ENCODE data around the gene BMP6. TPM values are rescaled to one million over a fixed set of nuclear protein-coding genes. Genes with fewer than 3 reads are reported as not detected.
"Not testable (repeated sequence)": the region's sequence is repeated elsewhere in the genome, so short reads cannot be mapped to it uniquely, and the experiment has no call there.

BMP6 gene
- total RNA-seq, 1 donor from 2014 or later = not detected

DNA sequence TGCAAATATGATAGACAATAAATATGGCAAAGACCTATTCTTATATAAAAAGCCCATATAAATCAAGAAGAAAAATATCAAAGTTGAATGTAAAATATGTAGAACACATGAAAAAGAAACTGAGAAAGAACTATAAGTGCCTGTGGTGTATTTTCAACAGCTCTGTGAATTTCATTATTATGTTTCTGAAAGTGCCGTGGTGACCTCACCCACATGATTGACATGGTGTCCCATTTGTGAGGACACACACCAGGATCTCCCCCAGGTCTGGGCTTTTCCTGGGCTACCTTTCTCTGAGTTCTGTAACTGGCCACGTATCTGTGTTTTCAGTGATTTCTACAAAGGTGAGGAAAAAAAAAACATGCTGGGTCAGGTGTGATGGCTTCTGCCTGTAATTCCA lies 86.7 kb downstream of the BMP6 start:
- Mint-ChIP-seq H3K4me1 (ENCODE audit: unreplicated experiment) (no peaks in the 10 kb centered on the region), H3K4me3 (ENCODE audit: unreplicated experiment) (no peak overlapping the region), H3K9me3 (ENCODE audit: unreplicated experiment) (no peaks in the 10 kb centered on the region), H3K27me3 (ENCODE audit: unreplicated experiment) (peaks cover 7% of the 10 kb centered on the region), H3K27ac (ENCODE audit: unreplicated experiment) (no peak overlapping the region), H3K36me3 (ENCODE audit: unreplicated experiment) (no peaks in the 10 kb centered on the region)
- DNase-seq (ENCODE audit: extremely low spot score, unreplicated experiment) = no peak
- TF ChIP-seq, protein P1, sequence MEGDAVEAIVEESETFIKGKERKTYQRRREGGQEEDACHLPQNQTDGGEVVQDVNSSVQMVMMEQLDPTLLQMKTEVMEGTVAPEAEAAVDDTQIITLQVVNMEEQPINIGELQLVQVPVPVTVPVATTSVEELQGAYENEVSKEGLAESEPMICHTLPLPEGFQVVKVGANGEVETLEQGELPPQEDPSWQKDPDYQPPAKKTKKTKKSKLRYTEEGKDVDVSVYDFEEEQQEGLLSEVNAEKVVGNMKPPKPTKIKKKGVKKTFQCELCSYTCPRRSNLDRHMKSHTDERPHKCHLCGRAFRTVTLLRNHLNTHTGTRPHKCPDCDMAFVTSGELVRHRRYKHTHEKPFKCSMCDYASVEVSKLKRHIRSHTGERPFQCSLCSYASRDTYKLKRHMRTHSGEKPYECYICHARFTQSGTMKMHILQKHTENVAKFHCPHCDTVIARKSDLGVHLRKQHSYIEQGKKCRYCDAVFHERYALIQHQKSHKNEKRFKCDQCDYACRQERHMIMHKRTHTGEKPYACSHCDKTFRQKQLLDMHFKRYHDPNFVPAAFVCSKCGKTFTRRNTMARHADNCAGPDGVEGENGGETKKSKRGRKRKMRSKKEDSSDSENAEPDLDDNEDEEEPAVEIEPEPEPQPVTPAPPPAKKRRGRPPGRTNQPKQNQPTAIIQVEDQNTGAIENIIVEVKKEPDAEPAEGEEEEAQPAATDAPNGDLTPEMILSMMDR (IDR thresholded peaks at IDR 0.05) = no peak

DNA sequence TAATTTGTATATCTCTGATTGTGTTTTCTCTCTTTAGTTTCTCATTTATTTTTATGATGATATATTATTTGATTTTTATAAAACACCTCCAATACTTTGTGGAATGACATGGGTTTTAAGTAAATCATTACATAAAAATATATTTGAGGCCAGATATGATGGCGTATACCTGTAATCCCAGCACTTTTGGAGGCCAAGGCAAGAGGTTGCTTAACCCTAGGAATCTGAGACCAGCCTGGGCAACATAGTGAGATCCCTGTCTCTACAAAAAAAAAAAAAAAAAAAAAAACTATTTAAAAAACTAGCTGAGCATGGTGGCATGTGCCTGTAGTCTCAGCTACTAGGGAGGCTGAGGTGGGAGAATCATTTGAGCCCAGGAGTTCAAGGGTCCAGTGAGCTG lies 87.3 kb downstream of the BMP6 start:
- Mint-ChIP-seq H3K36me3 (ENCODE audit: unreplicated experiment) (no peaks in the 10 kb centered on the region), H3K4me1 (ENCODE audit: unreplicated experiment) (no peaks in the 10 kb centered on the region), H3K9me3 (ENCODE audit: unreplicated experiment) (no peaks in the 10 kb centered on the region), H3K4me3 (ENCODE audit: unreplicated experiment) (no peak overlapping the region), H3K27ac (ENCODE audit: unreplicated experiment) (no peak overlapping the region), H3K27me3 (ENCODE audit: unreplicated experiment) (peaks cover 7% of the 10 kb centered on the region)
- TF ChIP-seq, protein P1 (IDR thresholded peaks at IDR 0.05) = no peak
- DNase-seq (ENCODE audit: extremely low spot score, unreplicated experiment) = no peak

DNA sequence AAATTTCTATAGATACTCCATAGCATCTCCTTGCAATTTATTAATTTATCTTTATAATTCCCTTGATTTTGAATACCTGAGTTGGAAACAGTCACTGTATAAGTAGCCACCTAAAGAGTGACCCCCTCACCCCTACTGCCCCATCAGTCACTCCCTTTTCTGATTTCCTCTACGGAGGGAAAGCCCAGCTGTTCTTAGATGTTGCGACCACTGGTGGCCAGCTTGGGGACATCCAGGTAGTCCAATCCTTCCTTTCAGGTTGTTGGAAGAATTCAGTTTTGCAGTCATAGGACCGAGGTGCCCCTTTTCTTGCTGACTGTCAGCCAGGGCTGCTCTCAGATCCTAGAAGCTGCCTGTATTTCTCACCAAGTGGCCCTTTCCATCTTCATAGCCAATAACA lies 87.8 kb downstream of the BMP6 start:
- Mint-ChIP-seq H3K36me3 (ENCODE audit: unreplicated experiment) (no peaks in the 10 kb centered on the region), H3K27ac (ENCODE audit: unreplicated experiment) (no peak overlapping the region), H3K4me1 (ENCODE audit: unreplicated experiment) (no peaks in the 10 kb centered on the region), H3K27me3 (ENCODE audit: unreplicated experiment) (peaks cover 7% of the 10 kb centered on the region), H3K4me3 (ENCODE audit: unreplicated experiment) (no peak overlapping the region), H3K9me3 (ENCODE audit: unreplicated experiment) (no peaks in the 10 kb centered on the region)
- DNase-seq (ENCODE audit: extremely low spot score, unreplicated experiment) = no peak
- TF ChIP-seq, protein P1 (IDR thresholded peaks at IDR 0.05) = no peak

DNA sequence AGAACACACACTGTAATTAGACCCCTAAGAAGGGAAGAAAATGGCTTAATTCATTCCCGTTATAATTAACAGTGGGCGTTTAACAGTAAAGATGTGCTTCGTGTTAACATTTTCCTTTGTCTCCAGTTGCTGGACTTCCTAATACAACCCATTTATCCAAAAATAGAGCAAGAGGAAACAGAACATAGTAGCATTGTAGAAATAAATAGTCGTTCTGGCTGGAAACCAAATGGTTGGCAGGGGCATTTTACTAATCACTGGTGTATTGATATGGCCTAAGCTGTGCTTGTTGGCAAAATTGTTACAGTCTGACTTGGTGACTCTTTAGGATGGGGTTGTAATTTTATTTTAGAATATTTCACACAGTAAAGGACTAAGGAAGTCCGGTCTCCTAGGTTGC lies 89.8 kb downstream of the BMP6 start:
- TF ChIP-seq, protein P1 (IDR thresholded peaks at IDR 0.05) = no peak
- Mint-ChIP-seq H3K9me3 (ENCODE audit: unreplicated experiment) (no peaks in the 10 kb centered on the region), H3K4me1 (ENCODE audit: unreplicated experiment) (no peaks in the 10 kb centered on the region), H3K36me3 (ENCODE audit: unreplicated experiment) (no peaks in the 10 kb centered on the region), H3K4me3 (ENCODE audit: unreplicated experiment) (no peak overlapping the region), H3K27ac (ENCODE audit: unreplicated experiment) (no peak overlapping the region), H3K27me3 (ENCODE audit: unreplicated experiment) (peaks cover 7% of the 10 kb centered on the region)
- no peak for DNase-seq (ENCODE audit: extremely low spot score, unreplicated experiment)

DNA sequence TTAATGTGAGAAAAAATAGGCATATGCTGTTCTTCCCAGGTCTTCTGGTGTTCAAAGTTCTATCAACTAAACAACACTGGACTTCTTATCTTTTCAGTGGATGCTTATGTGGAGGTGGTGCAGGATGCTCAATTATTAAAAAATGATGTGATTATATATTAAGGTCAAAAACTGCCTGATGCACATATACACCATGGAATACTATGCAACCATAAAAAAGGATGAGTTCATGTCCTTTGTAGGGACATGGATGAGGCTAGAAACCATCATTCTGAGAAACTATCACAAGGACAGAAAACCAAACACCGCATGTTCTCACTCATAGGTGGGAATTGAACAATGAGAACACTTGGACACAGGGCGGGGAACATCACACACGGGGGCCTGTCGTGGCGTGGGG lies 91.3 kb downstream of the BMP6 start:
- H3K4me3 Mint-ChIP-seq (ENCODE audit: unreplicated experiment); DNase-seq (ENCODE audit: extremely low spot score, unreplicated experiment); H3K36me3 Mint-ChIP-seq (ENCODE audit: unreplicated experiment); H3K27ac Mint-ChIP-seq (ENCODE audit: unreplicated experiment); H3K9me3 Mint-ChIP-seq (ENCODE audit: unreplicated experiment); H3K4me1 Mint-ChIP-seq (ENCODE audit: unreplicated experiment); H3K27me3 Mint-ChIP-seq (ENCODE audit: unreplicated experiment): not testable (repeated sequence)
